A549 treated with RU486 at 1 μM for 4 hours (cell line): ENCODE data around the gene CFAP52. TPM values are rescaled to one million over a fixed set of nuclear protein-coding genes. Genes with fewer than 3 reads are reported as not detected.

ENCODE experiments used
- total RNA-seq: library from RNA; stranded (reverse); fragments of 200-300 nt; extraction: Qiagen RNA extraction; gene quantifications from 5 replicates; pipeline ENCODE4 v1.2.3, GENCODE V29; 2022; ENCODE audit warnings: low read depth

The CFAP52 gene
- total RNA-seq, result 0.20 to 0.74 TPM in 2 of 5 replicates, not detected in the others

GRCh38 chr17:9576521-9577372, at the start of gene CFAP52:
Gene CFAP52 (plus strand): TSS chr17:9576642. CDS start chr17:9576696, 54 bp downstream.

DNA sequence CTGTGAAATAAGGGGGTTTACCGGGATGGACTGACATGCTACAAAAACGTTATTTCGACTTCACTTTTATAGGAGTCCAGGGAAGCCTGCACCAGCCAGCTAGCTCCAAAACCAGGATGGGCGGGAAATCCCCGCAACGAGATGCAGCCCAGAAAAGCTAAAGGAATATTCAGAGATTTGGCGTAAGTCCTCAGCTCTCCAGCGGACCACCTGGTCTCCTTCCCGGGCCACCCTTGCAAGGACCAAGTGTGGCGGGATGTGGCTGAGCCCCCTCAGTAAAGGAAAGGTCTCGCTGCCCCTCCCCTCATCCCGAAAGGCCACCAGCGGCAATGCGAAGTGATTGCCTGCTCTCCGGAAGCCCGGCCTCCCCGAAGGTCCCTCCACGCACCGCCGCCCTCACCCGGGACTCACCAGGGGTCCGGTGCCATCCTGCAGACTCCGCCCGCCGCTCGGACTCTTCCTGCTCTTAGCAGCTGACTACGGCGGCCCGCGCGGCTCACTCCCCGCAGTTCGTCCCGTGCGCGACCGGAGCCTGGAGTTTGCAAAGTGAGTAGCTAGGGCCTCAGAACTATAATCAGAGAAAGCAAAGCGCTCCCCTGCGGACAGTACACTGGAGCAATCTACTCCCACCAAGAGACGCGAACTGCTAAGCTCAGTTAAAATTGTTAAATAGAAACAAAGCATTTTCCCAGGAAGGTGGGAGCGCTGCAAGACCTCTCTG, 901 bp upstream of the CFAP52 start, which contains the start of gene STX8:
Gene STX8 (minus strand): TSS at position 440 of the 721 bp plus-strand sequence. CDS start 12 bp downstream, at position 428.

DNA sequence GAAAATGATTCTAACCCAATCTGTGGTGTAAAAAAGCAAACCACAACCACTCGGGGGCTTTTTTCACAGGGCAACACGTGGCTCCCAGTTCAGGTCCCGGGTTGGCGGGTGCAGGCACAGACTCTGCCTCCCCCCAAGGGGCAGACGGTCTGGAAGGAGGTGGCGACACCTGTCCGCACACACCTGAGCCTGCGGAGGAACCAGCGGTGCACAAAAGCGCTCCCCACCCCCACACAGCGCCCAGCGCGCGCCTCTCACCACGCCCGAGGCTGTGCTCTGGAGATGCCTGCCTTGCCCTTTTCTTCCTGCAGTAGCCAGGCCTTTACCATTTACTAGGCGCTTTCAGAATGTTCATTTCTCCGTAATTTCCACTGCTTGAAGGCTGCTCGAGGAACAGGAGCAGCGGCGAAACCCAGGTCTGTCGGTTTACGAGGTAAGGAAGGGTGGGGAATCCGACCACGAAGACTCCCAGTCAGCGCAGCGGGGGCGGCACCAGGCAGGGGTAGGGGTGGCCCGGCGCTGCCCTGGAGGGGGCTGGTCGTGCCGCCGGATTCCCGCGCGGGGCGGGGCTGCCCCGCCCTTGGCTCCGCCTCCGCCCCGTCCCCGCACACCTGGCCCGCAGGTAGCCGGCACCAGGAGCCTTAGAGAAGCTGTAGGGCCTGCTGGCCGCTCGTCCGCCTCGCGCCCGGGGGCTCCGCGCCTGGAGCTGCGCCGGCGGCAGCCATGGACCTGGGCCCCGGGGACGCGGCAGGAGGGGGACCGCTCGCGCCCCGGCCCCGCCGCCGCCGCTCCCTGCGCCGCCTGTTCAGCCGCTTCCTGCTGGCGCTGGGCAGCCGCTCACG, 68.7 kb downstream of the CFAP52 start, which contains the start of gene USP43:
Gene USP43 (plus strand): TSS at position 608 of the 842 bp plus-strand sequence. CDS start 116 bp downstream, at position 724.

Other genes with a start within 250 kb of the CFAP52 start
- 63.1 to 92.3 TPM (median 68.8 TPM) in 5 replicates for gene STX8, start 822 bp upstream of the CFAP52 start, total RNA-seq
- 3.8 to 5.2 TPM (median 4.0 TPM) in 5 replicates for gene USP43, start 68.9 kb downstream of the CFAP52 start, total RNA-seq
- gene DHRS7C, start 214.9 kb downstream of the CFAP52 start, total RNA-seq, result not detected in 5 replicates
- gene GSG1L2, start 245.4 kb downstream of the CFAP52 start, total RNA-seq, result not detected in 5 replicates
- gene GLP2R, start 249.3 kb downstream of the CFAP52 start, total RNA-seq, result 8.5 to 17.6 TPM (median 11.2 TPM) in 5 replicates